IMR-90 (cell line): Measurements from ENCODE around the gene HEYL. TPM values are rescaled to one million over a fixed set of nuclear protein-coding genes. Genes with fewer than 3 reads are reported as not detected.

Experiments used
- ATAC-seq: fragments of 200-7000 bp; cut with Tn5 transposase; 2 replicates; pipeline ENCODE4 v1.9.1; 2020; ENCODE audit warnings: low read depth, mild to moderate bottlenecking, moderate library complexity
- BruUV-seq: library from RNA; stranded (reverse); fragments of 400-500 nt; replicated peaks from 2 replicates; lab custom pipeline; 2021; lab: Mats Ljungman, UMichigan
- CTCF ChIA-PET: fragments of 300-600 bp; formaldehyde crosslinking; extraction: SDS; loops from one replicate; lab custom pipeline; 2021; ENCODE audit warnings: antibody characterized with exemption; lab: Yijun Ruan, JAX
- POLR2A ChIA-PET: fragments of 300-600 bp; sonication (Branson Sonifier 250); formaldehyde crosslinking; loops from one replicate; lab custom pipeline; 2022; ENCODE audit warnings: antibody characterized with exemption; ENCODE audit not compliant: unreplicated experiment; lab: Charles Lee
- DNase-seq: peaks from one replicate; pipeline ENCODE4 v3.0.0; 2013
- H2AFZ ChIP-seq: replicated peaks from 2 replicates; pipeline ENCODE3; 2013; ENCODE audit warnings: low read length, mild to moderate bottlenecking; ENCODE audit not compliant: poor library complexity
- H2AK5ac ChIP-seq: 2 replicates; pipeline ENCODE4 v1.6.1; 2013; ENCODE audit warnings: low read depth, low read length, inconsistent platforms
- H2AK9ac ChIP-seq: replicated peaks from 2 replicates; pipeline ENCODE3; 2013; ENCODE audit warnings: mild to moderate bottlenecking, low read depth, low read length, moderate library complexity; ENCODE audit not compliant: poor library complexity
- H2BK120ac ChIP-seq: 2 replicates; pipeline ENCODE4 v1.6.1; 2013; ENCODE audit warnings: low read depth, low read length, inconsistent platforms
- H2BK15ac ChIP-seq: 3 replicates; pipeline ENCODE4 v1.6.1; 2013; ENCODE audit warnings: low read depth, low read length, inconsistent platforms
- H2BK20ac ChIP-seq: 2 replicates; pipeline ENCODE4 v1.6.1; 2013; ENCODE audit warnings: low read depth, mild to moderate bottlenecking, inconsistent platforms, low read length, moderate library complexity
- H2BK5ac ChIP-seq: 2 replicates; pipeline ENCODE4 v1.6.1; 2013; ENCODE audit warnings: mild to moderate bottlenecking, low read depth, low read length, inconsistent platforms; ENCODE audit not compliant: poor library complexity, severe bottlenecking
- H3K14ac ChIP-seq: replicated peaks from 2 replicates; pipeline ENCODE4 v1.6.1; 2013; ENCODE audit warnings: low read depth, low read length, inconsistent platforms
- H3K18ac ChIP-seq: 2 replicates; pipeline ENCODE4 v1.6.1; 2013; ENCODE audit warnings: low read depth, low read length, control low read depth
- H3K23ac ChIP-seq: 2 replicates; pipeline ENCODE4 v1.6.1; 2013; ENCODE audit warnings: low read depth, low read length, inconsistent platforms
- H3K27ac ChIP-seq: 2 replicates; pipeline ENCODE4 v1.5.1; 2013; ENCODE audit warnings: mild to moderate bottlenecking, control low read depth, low read length; ENCODE audit not compliant: insufficient read depth
- H3K27me3 ChIP-seq: 2 replicates; pipeline ENCODE4 v1.6.1; 2013; ENCODE audit warnings: low read length; ENCODE audit not compliant: control insufficient read depth, insufficient read depth
- H3K36me3 ChIP-seq: 2 replicates; pipeline ENCODE4 v1.6.1; 2013; ENCODE audit warnings: low read length, mixed read lengths; ENCODE audit not compliant: control insufficient read depth, insufficient read depth
- H3K4ac ChIP-seq: 2 replicates; pipeline ENCODE4 v1.6.1; 2013; ENCODE audit warnings: low read depth, low read length, inconsistent platforms
- H3K4me1 ChIP-seq: 2 replicates; pipeline ENCODE4 v1.6.1; 2013; ENCODE audit warnings: low read length, mixed read lengths; ENCODE audit not compliant: control insufficient read depth, insufficient read depth
- H3K4me2 ChIP-seq: 2 replicates; pipeline ENCODE4 v1.6.1; 2013; ENCODE audit warnings: low read depth, mild to moderate bottlenecking, control low read depth, low read length, moderate library complexity
- H3K4me3 ChIP-seq: 2 replicates; pipeline ENCODE4 v1.5.1; 2013; ENCODE audit warnings: low read depth, mild to moderate bottlenecking, control low read depth, low read length, moderate library complexity; ENCODE audit not compliant: insufficient read depth
- H3K56ac ChIP-seq: 2 replicates; pipeline ENCODE4 v1.6.1; 2013; ENCODE audit warnings: low read length, inconsistent platforms; ENCODE audit not compliant: insufficient read depth; ENCODE audit errors: extremely low read depth
- H3K79me1 ChIP-seq, 2 experiments: 2 replicates each; pipeline ENCODE4 v1.6.1; 2013; ENCODE audit warnings: low read length in 2 of 2, inconsistent platforms in 1 of 2, low read depth in 1 of 2
- H3K9ac ChIP-seq: 2 replicates; pipeline ENCODE4 v1.6.1; 2013; ENCODE audit warnings: low read depth, low read length, control low read depth
- H3K9me1 ChIP-seq: 2 replicates; pipeline ENCODE4 v1.6.1; 2013; ENCODE audit warnings: low read length, inconsistent platforms; ENCODE audit not compliant: insufficient read depth
- H3K9me3 ChIP-seq: 2 replicates; pipeline ENCODE4 v1.6.1; 2013; ENCODE audit warnings: low read length; ENCODE audit not compliant: control insufficient read depth, insufficient read depth
- H4K20me1 ChIP-seq: 2 replicates; pipeline ENCODE4 v1.6.1; 2013; ENCODE audit warnings: low read length, inconsistent platforms; ENCODE audit not compliant: insufficient read depth
- H4K5ac ChIP-seq: 2 replicates; pipeline ENCODE4 v1.6.1; 2013; ENCODE audit warnings: mild to moderate bottlenecking, low read depth, low read length, control low read depth
- H4K8ac ChIP-seq, 2 experiments: 2 replicates each; pipeline ENCODE4 v1.6.1; 2013; ENCODE audit warnings: low read depth in 2 of 2, low read length in 2 of 2, control low read depth in 1 of 2, inconsistent platforms in 1 of 2
- H4K91ac ChIP-seq: 2 replicates; pipeline ENCODE4 v1.6.1; 2013; ENCODE audit warnings: low read depth, low read length, inconsistent platforms; ENCODE audit not compliant: insufficient read depth
- BHLHE40 ChIP-seq: fragments of 150-350 bp; IDR thresholded peaks from 2 replicates; pipeline ENCODE4 v1.6.1; 2016; ENCODE audit warnings: mild to moderate bottlenecking, low read depth, low read length
- CEBPB ChIP-seq: IDR thresholded peaks from 2 replicates; pipeline ENCODE4 v1.6.1; 2012; ENCODE audit warnings: low read depth, low read length, improper control_type of control experiment
- CHD1 ChIP-seq: IDR thresholded peaks from 2 replicates; pipeline ENCODE4 v1.6.1; 2012; ENCODE audit warnings: low read depth, low read length, improper control_type of control experiment
- CTCF ChIP-seq: conservative IDR thresholded peaks from 2 replicates; pipeline ENCODE4 v1.5.1; 2012; ENCODE audit warnings: mild to moderate bottlenecking, low read depth, low read length, improper control_type of control experiment
- ELK1 ChIP-seq: fragments of 150-350 bp; IDR thresholded peaks from 2 replicates; pipeline ENCODE4 v1.6.1; 2016; ENCODE audit warnings: low read depth, mild to moderate bottlenecking, low read length, moderate library complexity, borderline replicate concordance
- FOS ChIP-seq: fragments of 150-350 bp; IDR thresholded peaks from 2 replicates; pipeline ENCODE4 v1.6.1; 2016; ENCODE audit warnings: low read depth, low read length
- MAFK ChIP-seq: IDR thresholded peaks from 2 replicates; pipeline ENCODE4 v1.6.1; 2012; ENCODE audit warnings: low read depth, low read length, improper control_type of control experiment
- MAZ ChIP-seq: IDR thresholded peaks from 2 replicates; pipeline ENCODE4 v1.6.1; 2012; ENCODE audit warnings: low read depth, mild to moderate bottlenecking, low read length, improper control_type of control experiment, moderate library complexity, borderline replicate concordance
- MXI1 ChIP-seq: IDR thresholded peaks from 2 replicates; pipeline ENCODE4 v1.6.1; 2012; ENCODE audit warnings: low read depth, mild to moderate bottlenecking, low read length, moderate library complexity, borderline replicate concordance
- NFE2L2 ChIP-seq: fragments of 150-350 bp; IDR thresholded peaks from 2 replicates; pipeline ENCODE4 v1.6.1; 2016; ENCODE audit warnings: low read depth, mild to moderate bottlenecking, low read length
- POLR2A ChIP-seq: IDR thresholded peaks from 2 replicates; pipeline ENCODE4 v1.6.1; 2012; ENCODE audit warnings: mild to moderate bottlenecking, low read depth, low read length
- RAD21 ChIP-seq: IDR thresholded peaks from 2 replicates; pipeline ENCODE4 v1.6.1; 2012; ENCODE audit warnings: low read length, improper control_type of control experiment
- RCOR1 ChIP-seq: IDR thresholded peaks from 2 replicates; pipeline ENCODE4 v1.6.1; 2012; ENCODE audit warnings: mild to moderate bottlenecking, low read length, improper control_type of control experiment; ENCODE audit not compliant: insufficient replicate concordance
- RFX5 ChIP-seq: IDR thresholded peaks from 2 replicates; pipeline ENCODE4 v1.8.0; 2012; ENCODE audit warnings: low read depth, mild to moderate bottlenecking, low read length, moderate library complexity
- SMC3 ChIP-seq: fragments of 150-350 bp; IDR thresholded peaks from 2 replicates; pipeline ENCODE4 v1.6.1; 2016; ENCODE audit warnings: low read depth, mild to moderate bottlenecking, antibody characterized with exemption, low read length, moderate library complexity
- USF2 ChIP-seq: fragments of 150-350 bp; IDR thresholded peaks from 2 replicates; pipeline ENCODE4 v1.6.1; 2017; ENCODE audit warnings: mild to moderate bottlenecking, antibody characterized with exemption, low read length, low read depth
- WGBS, 2 experiments: methylation state at CpG; one replicate each; pipeline versions ENCODE4 v1.1.5 to v1.1.7; 2013; ENCODE audit warnings: missing lambda C conversion rate in 2 of 2; ENCODE audit not compliant: insufficient read length in 1 of 2; ENCODE audit errors: extremely low coverage in 2 of 2; 5-methylcytosine and 5-hydroxymethylcytosine counted together
- dilution Hi-C: fragments of 300-500 bp; cut with HindIII; formaldehyde crosslinking; loops from one replicate; pipeline ENCODE4 v1.14.3; 2018; ENCODE audit warnings: low sequenced_read_pairs; ENCODE audit not compliant: unreplicated experiment
- in situ Hi-C: fragments of 300-500 bp; cut with MboI; formaldehyde crosslinking; loops from 3 replicates; pipeline ENCODE4 v1.14.3; 2019; ENCODE audit warnings: low sequenced_read_pairs, inconsistent platforms, mixed read lengths
- intact Hi-C: fragments of 100-400 bp; cut with micrococcal nuclease; formaldehyde crosslinking; loops from 2 replicates; pipeline ENCODE4 v1.10.0; 2022
- polyA plus RNA-seq, 3 experiments: library from polyadenylated mRNA; depleted of rRNA; stranded (reverse); fragments of >200 nt; gene quantifications; 2 replicates each; pipeline ENCODE4 v1.2.3, GENCODE V29; 2012; ENCODE audit warnings: low replicate concordance in 1 of 3
- total RNA-seq: library from RNA; depleted of rRNA; stranded (reverse); fragments of >200 nt; gene quantifications from 2 replicates; pipeline ENCODE4 v1.2.3, GENCODE V29; 2012

The HEYL gene
- total and polyA plus RNA-seq, 2 of the 4 experiments (the other 2 are of a cell fraction), result 0.02 TPM; not detected in 1

GRCh38 chr1:39637361-39637760 is 2.1 kb downstream of the HEYL start:
- Histone ChIP-seq H3K14ac (no peak overlapping the region), H3K4me2 (no peak overlapping the region), H2AFZ (no peak overlapping the region), H2AK5ac (no peak overlapping the region), H3K4me3 (no peak overlapping the region), H3K36me3 (no peaks in the 10 kb centered on the region), H3K79me1 (no peaks in the 10 kb centered on the region; a peak in 1 of 4 replicates), H3K9ac (no peak overlapping the region), H4K91ac (no peak overlapping the region), H2BK120ac (no peak overlapping the region), H3K4ac (no peak overlapping the region), H2AK9ac (no peak overlapping the region), H2BK5ac (no peak overlapping the region), H3K9me1 (peaks cover 4% of the 10 kb centered on the region; the same call in 1 of the 2 replicates), H3K27ac (no peak overlapping the region), H3K18ac (no peak overlapping the region), H3K9me3 (no peaks in the 10 kb centered on the region; the same call in 1 of the 2 replicates), H2BK20ac (no peak overlapping the region), H3K56ac (no peak overlapping the region), H3K27me3 (peaks cover 39% of the 10 kb centered on the region), H4K8ac (no peak overlapping the region), H3K23ac (no peak overlapping the region), H4K20me1 (no peaks in the 10 kb centered on the region), H4K5ac (no peak overlapping the region), H2BK15ac (no peak overlapping the region), H3K4me1 (no peaks in the 10 kb centered on the region; the same call in 1 of the 2 replicates)
- BruUV-seq, result no TSS peak
- ChIA-PET CTCF (no interaction called here), POLR2A (no interaction called here)
- no peak for TF ChIP-seq SMC3
- no peak for TF ChIP-seq ELK1
- no peak for TF ChIP-seq USF2
- no peak for TF ChIP-seq RAD21
- no peak for TF ChIP-seq CHD1
- TF ChIP-seq BHLHE40, result no peak
- no peak for TF ChIP-seq NFE2L2
- no peak for TF ChIP-seq CEBPB
- TF ChIP-seq MXI1, result no peak
- no peak for TF ChIP-seq MAZ
- no peak for TF ChIP-seq RFX5
- no peak for TF ChIP-seq FOS
- no peak for TF ChIP-seq POLR2A
- TF ChIP-seq RCOR1, result no peak
- TF ChIP-seq CTCF, result no peak
- no peak for TF ChIP-seq MAFK
- dilution Hi-C loops, result no loop called here
- DNase-seq (no peak), ATAC-seq (no peak)
- intact Hi-C loops, result no loop called here
- in situ Hi-C loops, result no loop called here
- no CpG with 5 or more reads among the region's 4 CpGs for WGBS, 2 experiments
